DMS114 treated with DMSO at 0.1 percent for 48 hours (cell line): ENCODE measurements around the gene ZFR2.

Experiments
- DNase-seq: peaks from one replicate; lab custom pipeline; 2025; ENCODE audit not compliant: unreplicated experiment; lab: John Stamatoyannopoulos, UW

Gene ZFR2

GRCh38 chr19:3837922-3838321, 30.9 kb downstream of the ZFR2 start:
- DNase-seq = no peak

DNA sequence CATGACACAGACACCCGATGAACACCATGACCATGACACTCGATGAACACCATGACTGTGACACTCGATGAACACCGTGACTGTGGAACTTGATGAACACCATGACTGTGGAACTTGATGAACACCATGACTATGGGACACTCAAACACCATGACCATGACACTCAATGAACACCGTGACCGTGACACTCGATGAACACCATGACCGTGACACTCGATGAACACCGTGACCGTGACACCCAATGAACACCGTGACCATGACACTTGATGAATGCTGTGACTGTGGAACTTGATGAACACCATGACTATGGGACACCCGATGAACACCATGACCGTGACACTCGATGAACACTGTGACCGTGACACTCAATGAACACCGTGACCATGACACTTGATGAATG, 31.5 kb downstream of the ZFR2 start:
- DNase-seq = no peak

- no peak for DNase-seq
Measured at GRCh38 chr19:3836887-3837286, 32.0 kb downstream of the ZFR2 start.

GRCh38 chr19:3835055-3835435, 33.8 kb downstream of the ZFR2 start:
- DNase-seq = no peak

DNA sequence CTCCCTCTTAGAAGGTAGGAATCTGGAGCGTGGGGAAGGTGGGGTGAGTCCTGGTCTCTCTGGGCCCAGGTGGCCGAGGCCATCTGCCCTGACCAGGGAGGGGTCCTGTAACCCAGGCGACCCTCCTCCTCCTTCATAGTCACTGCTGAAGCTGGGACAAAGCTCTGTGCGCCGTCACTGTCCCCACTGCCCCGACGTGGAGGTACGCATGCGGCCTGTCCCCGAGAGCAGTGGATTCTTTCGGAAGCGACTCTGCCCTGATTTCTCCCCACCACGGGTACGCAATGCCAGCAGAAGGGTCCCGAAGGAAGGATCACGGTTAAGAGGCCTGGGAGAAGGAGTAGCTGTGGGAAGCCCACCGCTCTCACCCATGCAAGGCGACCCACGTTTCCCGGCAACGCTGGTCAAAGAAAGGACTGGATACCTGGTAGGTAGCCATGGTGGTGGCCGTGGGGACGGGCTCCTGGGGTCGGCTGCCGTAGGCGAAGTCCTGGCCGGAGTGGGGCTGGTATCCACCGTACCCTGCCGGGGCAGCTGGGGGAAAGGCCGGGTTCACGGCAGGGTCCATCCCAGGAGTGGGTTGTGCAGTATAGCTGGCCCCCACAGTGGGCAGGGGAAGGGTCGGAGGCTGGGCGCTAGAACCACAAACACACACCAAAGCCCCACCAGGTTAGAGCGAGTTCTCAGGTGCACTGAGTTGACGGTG, 34.3 kb downstream of the ZFR2 start:
- DNase-seq = no peak

GRCh38 chr19:3833578-3834348, 35.1 kb downstream of the ZFR2 start:
- DNase-seq = no peak

GRCh38 chr19:3832001-3832400, 36.8 kb downstream of the ZFR2 start:
- no peak for DNase-seq

GRCh38 chr19:3831601-3832000, 37.2 kb downstream of the ZFR2 start:
- no peak for DNase-seq

DNA sequence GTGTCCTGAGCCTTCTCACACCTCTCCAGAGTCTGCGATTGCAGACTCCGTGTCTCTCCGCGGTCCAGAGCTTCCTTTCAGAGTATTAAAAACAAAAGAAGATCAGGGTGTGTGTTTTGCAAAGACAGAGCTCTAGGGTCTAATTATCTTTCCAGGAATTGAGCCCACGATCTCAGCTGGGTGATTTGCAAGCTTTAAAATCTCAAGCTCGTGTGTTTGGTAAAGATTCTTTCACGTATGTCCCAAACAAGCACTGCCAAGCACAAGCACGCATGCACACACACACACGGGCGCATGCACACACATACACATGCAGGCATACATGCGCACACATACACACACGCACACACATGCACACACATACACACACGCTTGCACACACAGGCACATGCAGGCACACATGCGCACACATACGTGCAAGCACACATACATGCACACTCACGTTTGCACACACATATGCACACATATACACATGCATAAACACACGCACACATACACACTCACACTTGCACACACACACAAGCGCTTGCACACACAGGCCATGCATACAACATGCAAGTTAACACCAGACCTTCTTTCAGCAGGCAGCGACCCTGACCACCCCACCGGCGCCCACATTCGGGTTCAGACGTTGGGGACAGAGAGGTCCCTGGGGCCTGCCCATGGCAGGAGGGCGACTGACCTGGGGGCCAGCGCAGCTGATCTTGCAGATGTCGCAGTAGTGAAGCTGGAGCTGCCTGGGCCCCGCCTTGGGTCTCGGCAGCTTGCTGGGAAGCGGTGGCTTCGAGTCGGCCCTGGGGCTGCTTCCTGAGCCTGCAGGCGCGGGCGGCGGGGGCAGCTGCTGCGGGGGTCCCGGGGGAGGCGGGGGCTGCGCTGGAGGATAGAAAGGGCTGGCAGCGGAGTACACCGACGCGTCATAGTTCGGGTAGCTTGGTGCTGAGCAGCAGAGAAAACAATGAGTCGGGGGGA, 37.9 kb downstream of the ZFR2 start:
- no peak for DNase-seq

GRCh38 chr19:3827306-3827705, 41.5 kb downstream of the ZFR2 start:
- no peak for DNase-seq

DNA sequence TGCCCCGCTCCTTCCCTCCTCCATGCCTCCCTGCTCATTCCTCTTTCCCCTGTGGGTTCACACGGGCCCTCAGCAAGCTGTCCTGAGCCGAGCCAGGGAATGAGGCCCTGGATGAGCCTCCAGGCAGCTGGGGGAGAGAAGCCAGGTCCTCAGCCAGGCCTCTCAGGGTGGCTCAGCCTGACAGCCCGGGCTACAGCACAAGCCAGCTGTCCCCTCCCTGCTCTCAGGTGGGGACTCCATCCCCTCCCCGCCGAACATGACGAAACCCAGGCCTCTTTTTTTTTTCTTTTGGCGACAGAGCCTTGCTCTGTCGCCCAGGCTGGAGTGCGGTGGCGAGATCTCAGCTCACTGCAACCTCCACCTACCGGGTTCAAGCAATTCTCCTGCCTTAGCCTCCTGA, 42.7 kb downstream of the ZFR2 start:
- DNase-seq = no peak

DNA sequence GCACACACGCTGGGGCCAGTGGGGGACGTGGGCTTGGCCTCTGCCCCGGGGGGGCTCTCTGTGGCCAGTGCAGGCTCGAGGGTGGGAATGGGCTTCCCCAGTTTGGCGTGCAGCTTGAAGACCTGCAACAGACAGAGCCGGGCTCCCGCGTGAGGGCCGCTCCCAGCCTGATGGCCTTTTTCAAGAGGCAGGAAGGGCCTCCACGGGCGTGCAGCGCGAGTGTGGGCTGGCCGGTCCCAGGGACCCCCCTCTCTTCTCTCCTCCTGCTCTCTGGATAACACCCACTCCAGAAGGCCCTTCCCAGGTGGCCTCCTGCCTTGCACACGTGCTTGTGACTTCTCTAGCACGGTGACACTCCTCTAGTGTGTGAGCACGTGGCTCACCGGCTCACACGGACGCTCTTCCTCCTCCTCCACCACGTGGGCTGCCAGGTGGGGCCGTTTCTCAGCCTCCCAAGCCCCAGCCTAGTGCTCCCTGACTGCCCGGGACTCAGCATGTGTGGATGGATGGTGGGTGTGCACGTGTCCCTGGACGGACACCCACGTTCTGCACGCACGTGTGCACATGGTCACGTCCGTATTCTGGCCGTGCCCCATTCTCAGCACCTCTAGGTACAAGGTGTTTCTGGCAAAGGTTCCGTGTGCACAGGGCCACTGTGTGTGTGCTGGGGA, 43.4 kb downstream of the ZFR2 start:
- no peak for DNase-seq

DNA sequence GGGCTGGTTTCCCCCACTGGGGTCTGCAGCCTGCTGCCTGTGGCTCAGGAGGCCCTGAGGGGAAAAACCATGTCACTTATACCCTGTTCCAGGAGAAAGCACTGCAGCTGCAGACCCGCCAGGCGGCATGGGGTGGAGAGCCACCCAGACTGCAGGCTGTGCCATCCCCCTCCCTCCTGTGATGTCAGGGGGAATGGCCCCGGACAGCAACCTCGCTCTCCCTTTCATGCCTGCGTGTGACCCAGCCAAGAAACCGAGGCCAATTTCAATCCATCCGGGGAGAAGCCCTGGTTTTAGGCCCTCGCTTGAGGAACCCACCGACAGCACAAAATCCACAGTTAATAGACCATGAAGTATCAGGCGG, 45.5 kb downstream of the ZFR2 start:
- no peak for DNase-seq

GRCh38 chr19:3822683-3823349, 46.0 kb downstream of the ZFR2 start:
- no peak for DNase-seq

DNA sequence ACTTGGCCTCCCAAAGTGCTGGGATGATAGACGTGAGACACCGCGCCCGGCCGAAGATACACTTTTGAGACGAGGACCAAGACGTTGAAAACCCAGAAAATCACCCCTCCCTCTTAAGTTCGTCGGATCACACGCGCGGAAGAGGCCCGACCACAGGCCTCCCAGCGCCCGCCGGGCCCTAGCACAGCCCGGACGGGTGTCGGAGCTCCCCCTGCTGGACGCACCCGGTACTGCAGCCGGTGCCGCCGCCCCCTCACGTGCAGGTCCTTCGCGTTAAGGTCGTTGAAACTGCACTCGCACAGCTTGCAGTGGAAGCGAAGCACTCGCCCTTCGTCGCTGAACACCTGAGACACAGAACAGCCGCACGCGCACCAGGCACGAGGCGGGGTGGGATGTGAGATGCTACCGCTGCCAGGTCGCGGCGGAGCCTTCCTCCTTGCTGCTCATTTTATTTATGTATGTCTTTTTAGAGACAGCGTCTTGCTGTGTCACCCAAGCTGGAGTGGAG, 46.9 kb downstream of the ZFR2 start:
- DNase-seq = no peak

DNA sequence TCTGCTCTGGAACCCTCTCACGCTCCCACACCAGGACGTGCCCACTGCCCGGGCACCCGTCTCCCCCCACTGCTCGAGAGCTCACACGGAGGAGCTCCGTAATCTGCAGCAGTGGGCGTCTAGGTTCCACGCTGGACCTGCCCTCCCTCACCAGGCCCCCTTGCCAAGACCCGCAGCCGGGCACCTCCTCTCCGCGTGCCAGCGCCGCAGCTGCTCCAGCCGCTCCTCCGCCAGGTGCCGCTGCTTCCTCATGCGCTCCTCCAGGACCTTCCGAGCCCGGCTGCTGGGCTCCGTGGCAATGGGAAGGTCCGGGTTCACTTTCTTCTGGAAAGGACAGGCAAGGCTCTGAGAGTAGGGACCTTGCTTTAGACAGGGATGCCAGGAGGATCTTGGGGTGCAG, 47.7 kb downstream of the ZFR2 start:
- no peak for DNase-seq

- no peak for DNase-seq
Measured at GRCh38 chr19:3819989-3820388, 48.8 kb downstream of the ZFR2 start.

DNA sequence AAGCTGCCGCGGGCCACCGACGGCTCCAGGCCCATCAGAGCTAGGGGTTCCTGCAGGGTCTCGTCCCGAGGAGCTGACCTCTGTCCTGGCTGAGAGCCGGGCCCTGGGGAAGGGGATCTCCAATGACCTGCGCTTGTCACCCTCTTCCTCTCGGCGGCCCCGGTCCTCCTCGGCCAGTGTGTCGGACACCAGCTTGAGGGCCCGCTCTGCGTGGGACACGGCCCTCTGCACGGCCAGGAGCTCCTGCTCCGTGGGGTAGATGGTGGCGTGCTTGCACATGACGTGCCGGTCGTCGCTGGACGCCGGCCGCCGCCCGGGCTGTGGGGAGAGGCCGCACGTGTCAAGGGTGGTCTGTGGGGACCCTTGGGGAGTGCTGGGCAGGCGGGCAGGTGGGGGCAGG, 49.9 kb downstream of the ZFR2 start:
- DNase-seq = no peak

- DNase-seq = no peak
Measured at GRCh38 chr19:3818466-3818865, 50.4 kb downstream of the ZFR2 start.

DNA sequence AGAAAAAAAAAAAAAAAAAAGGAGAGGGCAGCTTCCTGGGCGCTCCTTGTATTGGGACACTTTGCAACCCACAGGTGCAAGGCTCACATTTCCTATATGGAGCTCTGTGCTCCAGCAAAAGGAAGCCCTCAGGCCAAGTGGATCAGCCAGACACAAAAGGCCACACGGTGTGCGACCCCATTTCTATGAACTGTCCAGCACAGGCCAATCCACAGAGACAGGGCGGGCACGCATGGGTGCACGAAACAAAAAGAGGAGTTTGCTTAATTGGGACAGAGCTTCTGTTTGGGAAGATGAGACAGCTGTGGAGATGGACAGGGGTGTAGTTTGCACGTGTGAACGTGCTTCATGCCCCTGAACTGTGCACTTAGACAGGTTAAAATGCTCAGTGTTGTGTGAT, 51.1 kb downstream of the ZFR2 start:
- DNase-seq = no peak
